GM12865 (cell line): ENCODE data around the gene CTSF.
"Not testable (repeated sequence)": the region's sequence is repeated elsewhere in the genome, so short reads cannot be mapped to it uniquely, and the experiment has no call there.

Experiments
- DNase-seq: peaks from one replicate; pipeline ENCODE4 v3.0.0; 2010; ENCODE audit warnings: low read depth
- H3K4me3 ChIP-seq: 2 replicates; pipeline ENCODE4 v1.5.1; 2011; ENCODE audit warnings: mild to moderate bottlenecking, low read depth, low read length, control low read depth
- CTCF ChIP-seq: IDR thresholded peaks from 2 replicates; pipeline ENCODE4 v1.5.1; 2011; ENCODE audit warnings: low read length, control low read depth, low read depth, inconsistent platforms; ENCODE audit not compliant: insufficient read depth; ENCODE audit errors: missing control alignments

Gene CTSF

GRCh38 chr11:66595245-66595904 lies 27.0 kb upstream of the CTSF start:
- no peak for TF ChIP-seq CTCF
- no peak for DNase-seq
- no peak overlapping the region for H3K4me3 ChIP-seq

GRCh38 chr11:66593650-66594049 lies 25.2 kb upstream of the CTSF start:
- no peak for TF ChIP-seq CTCF
- peak overlapping the region; percentile 78 for H3K4me3 ChIP-seq
- DNase-seq, result no peak

- H3K4me3 ChIP-seq, result peak overlapping the region; percentile 78
- TF ChIP-seq CTCF, result no peak
- DNase-seq, result no peak
Measured at GRCh38 chr11:66593303-66593635, 24.9 kb upstream of the CTSF start.

GRCh38 chr11:66592457-66593302 lies 24.3 kb upstream of the CTSF start, which contains the start of the genes CCDC87 and CCS:
Gene CCDC87, minus strand, starts transcription at chr11:66593063. Its CDS starts 48 bp downstream, at chr11:66593015.
Gene CCS, plus strand, starts transcription at chr11:66593185. Its CDS starts 77 bp downstream, at chr11:66593262.
- peak; percentile 98 for DNase-seq
- H3K4me3 ChIP-seq, result peak within 1 kb of the TSS; percentile 78
- TF ChIP-seq CTCF, result no peak

GRCh38 chr11:66591175-66591574 lies 22.8 kb upstream of the CTSF start:
- DNase-seq, result no peak
- no peak overlapping the region for H3K4me3 ChIP-seq

GRCh38 chr11:66589996-66590675 lies 21.7 kb upstream of the CTSF start:
- H3K4me3 ChIP-seq, result no peak overlapping the region
- DNase-seq, result no peak
- TF ChIP-seq CTCF, result no peak

More at GRCh38 chr11:66591175-66591574, 22.8 kb upstream of the CTSF start:
- TF ChIP-seq CTCF, result no peak

- DNase-seq, H3K4me3 ChIP-seq: not testable (repeated sequence)
Measured at GRCh38 chr11:66589315-66589714, 20.9 kb upstream of the CTSF start.
